PC-9 (cell line): ENCODE measurements around the gene FGF23. TPM values are rescaled to one million over a fixed set of nuclear protein-coding genes. Genes with fewer than 3 reads are reported as not detected.

Source experiments
- BruUV-seq: library from RNA; stranded (reverse); fragments of 400-500 nt; replicated peaks from 2 replicates; lab custom pipeline; 2021; lab: Mats Ljungman, UMichigan
- CTCF ChIA-PET: fragments of 300-600 bp; sonication (Branson Sonifier 250); formaldehyde crosslinking; loops from one replicate; lab custom pipeline; 2022; ENCODE audit warnings: antibody characterized with exemption; lab: Charles Lee
- POLR2A ChIA-PET: fragments of 300-600 bp; sonication (Branson Sonifier 250); formaldehyde crosslinking; loops from one replicate; lab custom pipeline; 2022; ENCODE audit warnings: antibody characterized with exemption; ENCODE audit not compliant: unreplicated experiment; lab: Charles Lee
- DNase-seq, 2 experiments: peaks; one replicate each; pipeline versions ENCODE4 v3.0.0 to v3.0.0-alpha.2; 2015 to 2022; ENCODE audit warnings: mixed read lengths in 1 of 2
- H2AFZ ChIP-seq: fragments of 200-600 bp; sonication (generic); 2 replicates; pipeline ENCODE4 v1.8.1; 2017; ENCODE audit warnings: antibody characterized with exemption
- H3F3A ChIP-seq: fragments of 200-600 bp; sonication (generic); 2 replicates; pipeline ENCODE4 v1.8.1; 2017; ENCODE audit warnings: antibody characterized with exemption, mild to moderate bottlenecking, low read depth; ENCODE audit not compliant: insufficient read depth
- H3K27ac ChIP-seq: fragments of 200-600 bp; sonication (generic); 2 replicates; pipeline ENCODE4 v1.6.1; 2016; ENCODE audit warnings: mixed run types
- H3K27me3 ChIP-seq: fragments of 200-600 bp; sonication (generic); 2 replicates; pipeline ENCODE4 v1.6.1; 2016; ENCODE audit warnings: low read depth, mixed run types; ENCODE audit not compliant: insufficient read depth
- H3K36me3 ChIP-seq: fragments of 200-600 bp; sonication (generic); 2 replicates; pipeline ENCODE4 v1.6.1; 2016; ENCODE audit warnings: low read depth, mixed run types
- H3K4me1 ChIP-seq: fragments of 200-600 bp; sonication (generic); replicated peaks from 2 replicates; pipeline ENCODE4 v1.6.1; 2016; ENCODE audit warnings: mixed run types; ENCODE audit not compliant: insufficient read depth
- H3K4me2 ChIP-seq: fragments of 200-600 bp; sonication (generic); 2 replicates; pipeline ENCODE4 v1.6.1; 2017; ENCODE audit warnings: mixed run types
- H3K4me3 ChIP-seq: fragments of 200-600 bp; sonication (generic); 2 replicates; pipeline ENCODE4 v1.6.1; 2016; ENCODE audit warnings: mixed run types
- H3K79me2 ChIP-seq: fragments of 200-600 bp; sonication (generic); 2 replicates; pipeline ENCODE4 v1.6.1; 2017; ENCODE audit warnings: low read depth, mixed run types
- H3K9me2 ChIP-seq: fragments of 200-600 bp; sonication (generic); 2 replicates; pipeline ENCODE4 v1.8.1; 2017; ENCODE audit warnings: mild to moderate bottlenecking; ENCODE audit not compliant: insufficient read depth
- H3K9me3 ChIP-seq: fragments of 200-600 bp; sonication (generic); 2 replicates; pipeline ENCODE4 v1.8.1; 2016; ENCODE audit warnings: low read depth; ENCODE audit not compliant: insufficient read depth
- H4K20me1 ChIP-seq: fragments of 200-600 bp; sonication (generic); 2 replicates; pipeline ENCODE4 v1.8.1; 2017; ENCODE audit not compliant: insufficient read depth
- CTCF ChIP-seq: fragments of 200-600 bp; sonication (generic); conservative IDR thresholded peaks from 2 replicates; pipeline ENCODE4 v1.6.1; 2017; ENCODE audit warnings: mixed run types, antibody characterized with exemption, mild to moderate bottlenecking, moderate library complexity
- EZH2 ChIP-seq: fragments of 200-600 bp; sonication (generic); IDR thresholded peaks from 2 replicates; pipeline ENCODE4 v1.8.0; 2017; ENCODE audit warnings: antibody characterized with exemption, low read depth
- intact Hi-C: fragments of 100-400 bp; cut with micrococcal nuclease; formaldehyde crosslinking; loops from one replicate; pipeline ENCODE4 v1.10.0; 2022; ENCODE audit not compliant: unreplicated experiment
- total RNA-seq: library from RNA; stranded (reverse); gene quantifications from 2 replicates; pipeline ENCODE4 v1.2.3, GENCODE V29; 2021

The FGF23 gene
- total RNA-seq, 1 experiment from 2014 or later, result not detected

DNA sequence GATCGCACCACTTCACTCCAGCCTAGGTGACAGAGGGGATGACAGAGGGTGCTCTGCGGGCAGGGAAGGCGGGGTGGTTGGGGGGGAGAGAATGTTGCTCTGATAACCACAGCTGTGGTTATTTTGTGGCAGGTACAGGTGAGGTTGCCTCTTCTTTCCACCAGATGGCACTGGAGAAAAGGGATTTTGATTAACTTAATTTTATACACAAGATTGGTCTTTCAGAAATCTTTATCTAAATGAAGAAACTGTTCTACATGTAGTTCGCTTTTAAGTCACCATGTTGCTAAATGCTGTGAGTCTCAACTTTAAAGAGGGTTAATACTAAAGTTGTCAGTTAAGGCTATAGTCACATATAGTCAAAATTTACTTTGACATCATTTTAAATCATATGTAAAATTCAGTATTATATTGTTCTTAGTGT, 25.7 kb downstream of the FGF23 start:
- intact Hi-C loops, result loop anchor here (1.0 to 5.0 kb wide), 3 partner anchors 45 to 729 kb away; no protein-coding TSS in a partner anchor
- 0 out of 2 replicates have a peak, but pooled peaks cover 6% of the 10 kb centered on the region for H3K36me3 ChIP-seq
- CTCF ChIA-PET, result interaction anchor here (0.7 kb wide), 1 partner anchor 1172 kb away, joined by 4 read pairs; no protein-coding TSS in a partner anchor

GRCh38 chr12:4346931-4347330, 32.6 kb downstream of the FGF23 start:
- Histone ChIP-seq H3K27me3 (no peaks in the 10 kb centered on the region), H2AFZ (no peak overlapping the region), H3K9me3 (no peaks in the 10 kb centered on the region), H3K4me2 (no peak overlapping the region), H3K27ac (no peak overlapping the region), H3K36me3 (0 out of 2 replicates have a peak, but pooled peaks cover 6% of the 10 kb centered on the region), H3K4me1 (no peaks in the 10 kb centered on the region), H4K20me1 (no peaks in the 10 kb centered on the region), H3K79me2 (no peaks in the 10 kb centered on the region), H3K9me2 (no peaks in the 10 kb centered on the region), H3K4me3 (no peak overlapping the region), H3F3A (no peaks in the 10 kb centered on the region)
- ChIA-PET CTCF (no interaction called here), POLR2A (no interaction called here)
- no TSS peak for BruUV-seq
- no peak for DNase-seq
- intact Hi-C loops, result no loop called here
- TF ChIP-seq CTCF (no peak), EZH2 (no peak)

More for the DNA sequence above, 25.7 kb downstream of the FGF23 start:
- TF ChIP-seq EZH2 (no peak), CTCF (peak; percentile 68)
- no peak overlapping the region for H3K4me2 ChIP-seq
- no peak for DNase-seq
- H3K4me1 ChIP-seq, result no peaks in the 10 kb centered on the region
- no peaks in the 10 kb centered on the region; the same call in 1 of the 2 replicates for H4K20me1 ChIP-seq
- POLR2A ChIA-PET, result no interaction called here
- no peaks in the 10 kb centered on the region for H3K79me2 ChIP-seq
- no peak overlapping the region for H3K27ac ChIP-seq
- peaks cover 2% of the 10 kb centered on the region; the same call in 1 of the 2 replicates for H3F3A ChIP-seq
- no TSS peak for BruUV-seq
- no peak overlapping the region for H2AFZ ChIP-seq
- no peaks in the 10 kb centered on the region for H3K9me3 ChIP-seq
- no peak overlapping the region for H3K4me3 ChIP-seq
- H3K27me3 ChIP-seq, result no peaks in the 10 kb centered on the region
- H3K9me2 ChIP-seq, result no peaks in the 10 kb centered on the region

DNA sequence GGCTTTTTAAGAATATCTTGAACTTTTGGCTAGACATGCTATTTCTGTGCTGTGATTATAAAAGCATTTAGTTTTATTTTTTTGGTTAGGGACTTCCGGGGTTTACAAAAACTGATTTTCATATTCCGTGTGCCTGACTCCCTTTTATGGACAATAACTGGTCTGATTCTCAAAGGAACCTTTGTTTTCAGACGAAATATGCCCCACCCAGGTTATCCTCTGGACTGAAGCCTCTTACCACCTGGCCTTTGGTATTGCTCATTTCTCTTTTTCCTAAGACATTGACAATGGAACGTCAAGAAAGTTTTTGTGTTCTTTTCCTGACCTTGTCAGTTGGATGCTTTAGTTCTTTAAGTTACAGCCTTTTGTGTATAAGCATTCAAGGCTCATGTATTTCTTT, 47.7 kb downstream of the FGF23 start:
- H2AFZ ChIP-seq, result no peak overlapping the region
- H4K20me1 ChIP-seq, result 0 out of 2 replicates have a peak, but pooled peaks cover 7% of the 10 kb centered on the region
- H3F3A ChIP-seq, result no peaks in the 10 kb centered on the region
- H3K9me2 ChIP-seq, result no peaks in the 10 kb centered on the region
- no peaks in the 10 kb centered on the region for H3K79me2 ChIP-seq
- H3K36me3 ChIP-seq, result 0 out of 2 replicates have a peak, but pooled peaks cover 5% of the 10 kb centered on the region
- H3K9me3 ChIP-seq, result no peaks in the 10 kb centered on the region
- H3K4me3 ChIP-seq, result no peak overlapping the region
- H3K27me3 ChIP-seq, result no peaks in the 10 kb centered on the region
- H3K4me1 ChIP-seq, result no peaks in the 10 kb centered on the region
- intact Hi-C loops, result no loop called here
- BruUV-seq, result no TSS peak
- no peak for DNase-seq
- H3K27ac ChIP-seq, result no peak overlapping the region
- POLR2A ChIA-PET, result no interaction called here
- H3K4me2 ChIP-seq, result no peak overlapping the region
- TF ChIP-seq CTCF (no peak), EZH2 (no peak)
- CTCF ChIA-PET, result no interaction called here
